BLaER1 (cell line): ENCODE data around the gene WFDC12.
"Not testable (repeated sequence)": the region's sequence is repeated elsewhere in the genome, so short reads cannot be mapped to it uniquely, and the experiment has no call there.

Source experiments
- H3K27ac ChIP-seq: shearing (Covaris generic); formaldehyde crosslinking; 2 replicates; pipeline ENCODE4 v1.8.1; 2022
- H3K27me3 ChIP-seq: shearing (Covaris generic); formaldehyde crosslinking; 2 replicates; pipeline ENCODE4 v1.8.1; 2022
- H3K36me3 ChIP-seq: shearing (Covaris generic); formaldehyde crosslinking; 2 replicates; pipeline ENCODE4 v1.8.1; 2022
- H3K4me1 ChIP-seq: shearing (Covaris generic); formaldehyde crosslinking; 2 replicates; pipeline ENCODE4 v1.8.1; 2022
- H3K4me2 ChIP-seq: shearing (Covaris generic); formaldehyde crosslinking; 2 replicates; pipeline ENCODE4 v1.8.1; 2022
- H3K4me3 ChIP-seq: shearing (Covaris generic); formaldehyde crosslinking; 2 replicates; pipeline ENCODE4 v1.8.1; 2022
- H3K9ac ChIP-seq: shearing (Covaris generic); formaldehyde crosslinking; 2 replicates; pipeline ENCODE4 v1.8.1; 2022
- H3K9me3 ChIP-seq: shearing (Covaris generic); formaldehyde crosslinking; 2 replicates; pipeline ENCODE4 v1.8.1; 2022
- H4K20me1 ChIP-seq: shearing (Covaris generic); formaldehyde crosslinking; 2 replicates; pipeline ENCODE4 v1.8.1; 2022
- Cebpa-rat ChIP-seq: shearing (Covaris generic); IDR thresholded peaks from 2 replicates; pipeline ENCODE4 v1.8.1; 2022

WFDC12 gene

DNA sequence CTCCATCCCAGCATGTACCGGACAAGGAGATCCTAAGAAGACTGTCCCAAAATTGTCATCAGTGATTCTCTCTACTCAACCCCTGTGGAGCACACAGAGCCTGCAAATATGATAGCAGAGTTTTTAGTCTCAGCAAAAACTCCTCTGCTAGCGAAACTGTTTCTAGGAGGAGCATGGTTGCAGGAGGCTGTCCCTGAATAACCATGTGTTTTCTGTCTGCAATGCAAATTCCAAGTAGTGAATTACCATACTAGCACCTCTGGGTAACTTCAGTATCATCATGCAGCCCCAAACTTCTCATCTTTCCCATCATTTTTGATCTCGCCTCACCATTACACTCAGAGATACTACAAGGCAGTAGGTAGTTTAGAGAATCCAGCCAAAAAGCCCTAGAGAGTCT is 24.8 kb upstream of the WFDC12 start:
- Histone ChIP-seq H3K9me3 (no peaks in the 10 kb centered on the region), H3K27me3 (no peaks in the 10 kb centered on the region), H3K27ac (no peak overlapping the region), H3K9ac (no peak overlapping the region), H4K20me1 (no peaks in the 10 kb centered on the region), H3K36me3 (no peaks in the 10 kb centered on the region), H3K4me2 (no peak overlapping the region), H3K4me1 (no peaks in the 10 kb centered on the region), H3K4me3 (no peak overlapping the region)
- TF ChIP-seq Cebpa-rat, result no peak

DNA sequence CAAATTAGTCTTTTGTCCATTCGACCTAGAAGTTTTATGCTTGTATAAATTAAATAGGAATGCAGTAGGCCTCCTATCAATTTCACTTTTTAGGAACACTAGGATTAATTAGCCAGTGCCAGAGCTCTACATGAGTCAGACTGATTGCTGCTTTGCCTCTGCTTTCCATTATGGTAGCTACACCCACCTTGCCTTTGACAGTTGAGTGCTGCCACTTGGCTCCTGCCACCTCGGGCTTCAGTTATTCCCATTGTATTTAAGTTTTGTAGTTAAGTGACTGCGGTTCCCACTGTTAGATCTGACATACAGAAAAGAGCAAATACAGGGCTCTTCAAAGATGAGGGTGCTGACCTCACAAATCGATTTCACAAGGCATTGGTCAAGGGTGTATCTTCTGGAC is 16.6 kb upstream of the WFDC12 start:
- no peak for TF ChIP-seq Cebpa-rat
- no peaks in the 10 kb centered on the region for H3K27me3 ChIP-seq
- H3K4me3 ChIP-seq, result no peak overlapping the region
- no peak overlapping the region for H3K27ac ChIP-seq
- H3K4me2 ChIP-seq, result no peak overlapping the region
- H3K36me3 ChIP-seq, result no peaks in the 10 kb centered on the region
- H3K9ac ChIP-seq, result no peak overlapping the region
- H4K20me1 ChIP-seq, result no peaks in the 10 kb centered on the region
- H3K9me3 ChIP-seq, result no peaks in the 10 kb centered on the region
- no peaks in the 10 kb centered on the region for H3K4me1 ChIP-seq

DNA sequence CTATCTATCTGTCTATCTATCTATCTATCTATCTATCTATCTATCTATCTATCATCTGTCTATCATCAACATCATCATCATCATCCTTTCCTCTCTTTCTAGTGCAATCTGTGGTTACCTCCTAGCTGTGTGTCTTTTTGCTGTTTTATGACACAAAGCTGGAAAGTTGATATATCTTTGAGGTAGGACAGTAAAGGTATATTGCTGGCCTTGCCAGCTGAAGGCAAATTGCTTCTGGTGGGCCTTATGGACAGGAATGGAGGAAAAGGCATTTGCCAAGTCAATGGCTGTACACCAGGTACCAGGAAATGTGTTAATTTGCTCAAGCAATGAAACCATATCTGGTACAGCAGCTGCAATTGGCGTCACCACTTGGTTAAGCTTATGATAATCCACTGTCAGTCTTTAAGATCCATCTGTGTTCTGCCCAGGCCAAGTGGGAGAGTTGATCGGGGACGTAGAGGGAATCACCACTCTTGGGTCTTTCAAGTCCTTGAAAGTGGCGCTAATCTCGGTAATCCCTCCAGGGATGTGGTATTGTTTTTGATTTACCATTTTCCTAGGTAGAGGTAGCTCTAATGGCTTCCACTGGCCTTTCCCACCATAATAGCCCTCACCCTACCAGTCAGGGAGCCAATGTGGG is 15.6 kb upstream of the WFDC12 start:
- H3K36me3 ChIP-seq, H3K9me3 ChIP-seq, H3K4me2 ChIP-seq, H3K27ac ChIP-seq, H3K9ac ChIP-seq, H3K27me3 ChIP-seq, H4K20me1 ChIP-seq, H3K4me3 ChIP-seq, H3K4me1 ChIP-seq: not testable (repeated sequence)

DNA sequence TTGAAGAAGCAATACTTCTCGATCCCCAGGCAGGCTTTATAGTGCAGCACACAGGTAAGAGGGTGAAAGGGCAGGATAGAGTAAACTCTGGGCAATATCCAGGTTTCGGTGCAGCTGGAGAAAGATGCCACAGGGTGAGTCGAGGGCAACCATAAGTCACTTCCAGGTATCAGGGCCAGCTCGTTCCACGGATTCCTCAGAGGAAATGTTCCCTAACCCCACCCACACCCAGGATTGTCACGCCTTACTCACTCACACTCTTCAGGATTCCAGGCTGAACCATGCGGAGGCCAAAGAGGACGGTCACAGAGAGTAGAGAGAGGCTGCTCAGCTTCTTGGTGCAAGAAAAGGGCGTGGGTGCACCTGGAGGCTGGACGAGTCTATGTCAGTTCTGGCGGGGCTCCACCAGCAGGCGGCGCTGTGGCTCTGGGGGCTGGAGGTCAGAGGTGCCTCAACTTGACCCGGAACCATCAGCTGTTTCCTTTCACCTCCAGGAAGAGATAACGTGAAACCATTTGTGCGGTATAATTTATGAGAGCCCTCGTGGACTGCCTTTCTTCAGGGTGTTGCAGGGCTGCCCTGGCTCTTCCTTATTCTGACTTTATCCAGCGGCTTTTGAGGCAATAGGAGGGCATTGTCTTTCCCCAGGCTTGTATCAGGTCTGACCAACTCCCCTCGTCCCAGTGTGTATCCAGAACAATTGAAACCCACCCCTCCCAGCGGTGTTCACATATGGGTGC is 14.5 kb upstream of the WFDC12 start:
- no peaks in the 10 kb centered on the region; the same call in 1 of the 2 replicates for H3K9me3 ChIP-seq
- TF ChIP-seq Cebpa-rat, result no peak
- no peaks in the 10 kb centered on the region for H4K20me1 ChIP-seq
- no peak overlapping the region for H3K9ac ChIP-seq
- H3K36me3 ChIP-seq, result no peaks in the 10 kb centered on the region
- no peaks in the 10 kb centered on the region for H3K4me1 ChIP-seq
- H3K4me3 ChIP-seq, result no peak overlapping the region
- H3K4me2 ChIP-seq, result no peak overlapping the region
- H3K27me3 ChIP-seq, result no peaks in the 10 kb centered on the region
- H3K27ac ChIP-seq, result no peak overlapping the region

DNA sequence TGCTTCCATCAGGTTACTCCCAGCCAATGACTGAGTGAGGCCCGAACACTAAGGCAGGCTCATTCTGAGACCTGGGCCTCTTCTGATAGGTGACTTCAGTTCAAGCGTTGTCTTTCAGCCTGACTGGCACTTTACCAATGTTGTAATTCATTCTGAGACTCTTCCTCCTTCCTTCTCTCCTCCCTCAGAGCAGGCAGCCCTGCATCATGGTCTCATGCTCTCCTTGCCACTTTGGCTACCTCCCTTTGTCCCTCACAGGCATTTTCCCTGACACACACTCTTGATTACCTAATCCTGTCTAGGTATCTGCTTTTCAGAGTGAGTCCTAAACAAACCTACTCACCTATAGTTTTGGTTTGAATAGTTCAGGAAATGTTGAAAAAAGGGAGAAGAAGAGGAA is 12.6 kb upstream of the WFDC12 start:
- Histone ChIP-seq H3K9ac (no peak overlapping the region), H3K4me1 (no peaks in the 10 kb centered on the region), H3K9me3 (no peaks in the 10 kb centered on the region; the same call in 1 of the 2 replicates), H3K27me3 (no peaks in the 10 kb centered on the region), H3K27ac (no peak overlapping the region), H3K36me3 (no peaks in the 10 kb centered on the region), H4K20me1 (no peaks in the 10 kb centered on the region), H3K4me3 (no peak overlapping the region), H3K4me2 (no peak overlapping the region)
- no peak for TF ChIP-seq Cebpa-rat

DNA sequence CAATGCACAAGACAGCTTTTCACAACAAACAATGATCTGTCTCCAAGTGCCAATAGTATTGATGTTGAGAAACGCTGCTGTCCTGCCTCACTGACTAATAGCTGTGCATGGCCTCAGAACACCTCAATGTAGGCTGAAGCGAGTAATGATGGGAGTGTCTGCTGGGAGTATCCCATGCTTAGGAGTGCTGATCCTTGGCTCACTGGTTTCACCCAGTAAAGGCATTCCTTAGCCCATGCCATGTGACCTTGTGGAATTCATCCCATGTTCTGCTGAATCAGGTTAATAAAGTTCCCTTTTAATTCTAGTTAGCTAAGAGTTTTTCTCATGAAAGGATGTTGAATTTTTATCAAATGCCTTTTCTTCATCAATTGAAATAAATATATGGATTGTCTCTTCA is 3.8 kb upstream of the WFDC12 start:
- Histone ChIP-seq H3K4me2 (no peak overlapping the region), H3K4me1 (no peaks in the 10 kb centered on the region), H3K36me3 (no peaks in the 10 kb centered on the region), H3K27ac (no peak overlapping the region), H4K20me1 (no peaks in the 10 kb centered on the region), H3K9me3 (no peaks in the 10 kb centered on the region), H3K4me3 (no peak overlapping the region), H3K27me3 (no peaks in the 10 kb centered on the region), H3K9ac (no peak overlapping the region)
- no peak for TF ChIP-seq Cebpa-rat

DNA sequence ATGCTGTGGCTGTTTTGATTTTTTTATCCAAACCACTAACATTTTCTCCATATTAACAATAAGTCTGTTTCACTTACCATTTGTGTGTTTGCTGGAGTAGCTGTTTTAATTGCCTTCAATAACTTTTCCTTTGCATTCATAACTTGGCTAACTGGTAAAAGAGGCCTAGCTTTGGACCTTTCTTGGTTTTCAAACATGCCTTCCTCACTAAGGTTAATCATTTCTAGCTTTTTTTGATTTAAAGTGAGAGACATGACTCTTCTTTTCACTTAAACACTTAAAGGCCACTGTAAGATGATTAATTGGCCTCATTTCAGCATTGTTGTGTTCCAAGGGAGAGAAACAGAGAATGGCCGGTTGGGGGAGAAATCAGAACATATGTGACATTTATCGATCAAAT is 2.9 kb downstream of the WFDC12 start:
- Histone ChIP-seq H3K27ac (no peak overlapping the region), H3K9me3 (peaks cover 6% of the 10 kb centered on the region), H3K9ac (no peak overlapping the region), H3K4me2 (no peak overlapping the region), H4K20me1 (no peaks in the 10 kb centered on the region), H3K4me1 (no peaks in the 10 kb centered on the region), H3K4me3 (no peak overlapping the region), H3K36me3 (no peaks in the 10 kb centered on the region), H3K27me3 (no peaks in the 10 kb centered on the region)
- TF ChIP-seq Cebpa-rat, result no peak

DNA sequence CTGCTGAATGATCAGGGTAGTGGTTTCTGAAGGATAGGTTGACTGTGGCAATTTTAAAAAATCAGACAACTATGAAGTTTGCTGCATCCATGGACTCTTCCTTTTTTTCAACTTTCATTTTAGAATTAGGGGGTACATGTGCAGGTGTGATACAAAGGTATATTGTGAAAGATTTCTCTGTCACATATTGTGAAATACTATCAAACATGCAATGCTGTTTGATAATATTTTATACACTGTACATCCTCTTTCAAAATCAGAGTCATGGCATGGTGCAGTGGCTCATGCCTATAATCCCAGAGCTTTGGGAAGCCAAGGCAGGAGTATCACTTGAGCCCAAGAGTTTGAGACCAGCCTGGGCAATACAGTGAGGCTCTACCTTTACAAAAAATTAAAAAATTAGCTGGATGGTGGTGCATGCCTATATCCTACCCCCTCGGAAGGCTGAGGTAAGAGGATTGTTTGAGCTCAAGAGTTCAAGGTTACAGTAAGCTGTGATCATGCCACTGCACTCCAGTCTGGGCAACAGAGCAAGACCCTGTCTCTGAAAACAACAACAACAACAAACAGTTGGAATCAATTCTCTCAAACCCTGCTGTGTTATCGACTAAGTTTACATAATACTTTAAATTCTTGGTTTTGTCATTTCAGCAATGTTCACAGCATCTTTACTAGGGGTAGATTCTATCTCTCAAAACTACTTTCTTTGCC is 4.6 kb downstream of the WFDC12 start:
- H3K27me3 ChIP-seq, result no peaks in the 10 kb centered on the region
- H4K20me1 ChIP-seq, result no peaks in the 10 kb centered on the region
- no peak for TF ChIP-seq Cebpa-rat
- no peak overlapping the region for H3K4me2 ChIP-seq
- peaks cover 6% of the 10 kb centered on the region for H3K9me3 ChIP-seq
- no peak overlapping the region for H3K27ac ChIP-seq
- no peak overlapping the region for H3K9ac ChIP-seq
- H3K4me1 ChIP-seq, result no peaks in the 10 kb centered on the region
- no peaks in the 10 kb centered on the region for H3K36me3 ChIP-seq
- no peak overlapping the region for H3K4me3 ChIP-seq

DNA sequence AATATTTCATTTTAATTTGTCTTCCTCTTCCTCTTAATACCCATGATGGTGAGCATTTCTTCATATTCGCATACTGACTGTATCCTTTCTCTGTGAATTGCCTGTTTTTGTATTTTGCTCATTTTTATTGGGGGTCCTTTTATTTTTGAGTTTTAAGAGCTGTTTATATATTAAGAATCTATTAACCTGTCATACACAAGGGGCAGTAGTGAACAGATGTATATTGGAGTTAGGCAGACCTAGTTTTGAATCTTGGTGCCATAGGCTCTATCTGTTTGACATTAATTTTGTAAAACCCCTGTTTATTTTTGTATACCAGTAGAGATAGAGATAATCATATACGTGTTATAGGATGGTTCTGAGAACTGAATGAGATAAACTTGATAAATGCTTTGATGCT is 6.2 kb downstream of the WFDC12 start:
- H4K20me1 ChIP-seq, result no peaks in the 10 kb centered on the region
- H3K9me3 ChIP-seq, result peaks cover 6% of the 10 kb centered on the region
- H3K27ac ChIP-seq, result no peak overlapping the region
- H3K36me3 ChIP-seq, result no peaks in the 10 kb centered on the region
- no peak overlapping the region for H3K4me3 ChIP-seq
- H3K4me1 ChIP-seq, result no peaks in the 10 kb centered on the region
- TF ChIP-seq Cebpa-rat, result no peak
- H3K27me3 ChIP-seq, result no peaks in the 10 kb centered on the region
- H3K9ac ChIP-seq, result no peak overlapping the region
- no peak overlapping the region for H3K4me2 ChIP-seq

DNA sequence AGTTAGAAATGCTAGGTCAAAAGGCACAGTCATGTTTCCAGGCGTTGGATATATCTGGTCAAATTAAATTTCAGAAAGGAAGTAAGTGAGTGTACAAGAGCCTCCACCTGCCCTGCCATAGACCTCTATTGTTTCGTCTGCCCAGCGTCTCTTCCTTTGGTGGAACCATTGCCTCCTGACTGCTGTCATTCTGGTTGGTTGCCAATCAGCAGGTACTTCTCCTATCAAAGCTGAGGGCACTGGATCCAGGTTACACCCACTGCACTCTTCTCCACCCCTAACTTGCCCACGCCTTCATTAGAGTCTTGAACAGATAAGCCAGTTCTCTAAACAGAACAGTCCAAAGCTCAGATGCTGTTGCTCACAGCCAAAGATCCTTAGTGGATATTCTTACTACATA is 6.7 kb downstream of the WFDC12 start:
- no peak for TF ChIP-seq Cebpa-rat
- H3K4me3 ChIP-seq, result no peak overlapping the region
- H3K27ac ChIP-seq, result no peak overlapping the region
- no peaks in the 10 kb centered on the region for H4K20me1 ChIP-seq
- H3K9me3 ChIP-seq, result peaks cover 6% of the 10 kb centered on the region
- H3K9ac ChIP-seq, result no peak overlapping the region
- H3K36me3 ChIP-seq, result no peaks in the 10 kb centered on the region
- no peaks in the 10 kb centered on the region for H3K27me3 ChIP-seq
- H3K4me2 ChIP-seq, result no peak overlapping the region
- no peaks in the 10 kb centered on the region for H3K4me1 ChIP-seq
